Activated naive CD8-positive, alpha-beta T cell (primary cell): Measurements from ENCODE around the gene DNASE2B.

Source experiments
- H3K27ac Mint-ChIP-seq: one replicate; pipeline ENCODE4 v1.8.0; 2021; ENCODE audit warnings: mixed read lengths
- H3K27me3 Mint-ChIP-seq: one replicate; pipeline ENCODE4 v1.8.0; 2021; ENCODE audit warnings: mixed read lengths
- H3K36me3 Mint-ChIP-seq: one replicate; pipeline ENCODE4 v1.8.0; 2021; ENCODE audit warnings: mixed read lengths
- H3K4me1 Mint-ChIP-seq: one replicate; pipeline ENCODE4 v1.8.0; 2021; ENCODE audit warnings: low read depth, mixed read lengths
- H3K4me3 Mint-ChIP-seq: one replicate; pipeline ENCODE4 v1.8.0; 2021; ENCODE audit warnings: mild to moderate bottlenecking, mixed read lengths
- H3K9me3 Mint-ChIP-seq: one replicate; pipeline ENCODE4 v1.8.0; 2021; ENCODE audit warnings: low read depth, mixed read lengths

The DNASE2B gene

DNA sequence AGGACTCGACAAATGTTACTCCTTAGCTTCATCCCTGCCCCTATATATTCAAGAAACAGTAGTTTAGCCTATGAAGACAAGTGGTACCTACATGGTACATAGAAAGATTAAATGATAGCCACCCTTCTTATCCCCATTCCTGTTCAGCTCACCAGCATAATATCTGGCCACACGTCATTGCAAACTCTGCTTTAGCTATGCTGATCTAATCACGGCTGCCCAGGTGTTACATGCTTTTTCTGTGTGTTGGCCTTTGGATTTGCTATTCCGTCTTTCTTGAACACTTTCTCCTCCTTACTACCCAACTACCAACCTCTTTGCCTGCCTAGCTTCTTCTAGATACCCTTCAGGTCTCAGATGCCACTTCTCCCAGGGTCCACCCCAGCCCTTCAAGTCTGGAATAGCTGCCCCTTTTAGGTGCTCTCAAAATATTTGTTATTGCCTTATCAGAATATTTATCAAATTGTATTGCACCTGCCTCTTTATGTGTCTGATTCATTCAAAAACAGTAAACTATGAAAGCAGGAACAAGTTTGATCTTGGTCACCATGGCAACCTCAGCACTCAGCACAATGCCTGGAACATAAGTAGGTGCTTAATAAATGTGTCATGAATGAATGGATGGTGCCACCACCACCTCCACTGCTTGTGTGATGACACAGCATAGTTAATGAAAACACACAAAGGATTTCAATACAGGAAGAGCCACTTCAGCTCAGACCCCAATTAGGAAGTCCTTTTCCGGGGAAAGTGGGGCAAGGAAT is 11.4 kb upstream of the DNASE2B start:
- no peaks in the 10 kb centered on the region for H3K36me3 Mint-ChIP-seq
- H3K27me3 Mint-ChIP-seq: peaks cover 3% of the 10 kb centered on the region
- H3K4me1 Mint-ChIP-seq: no peaks in the 10 kb centered on the region
- no peak overlapping the region for H3K27ac Mint-ChIP-seq
- H3K4me3 Mint-ChIP-seq: no peak overlapping the region
- H3K9me3 Mint-ChIP-seq: no peaks in the 10 kb centered on the region

DNA sequence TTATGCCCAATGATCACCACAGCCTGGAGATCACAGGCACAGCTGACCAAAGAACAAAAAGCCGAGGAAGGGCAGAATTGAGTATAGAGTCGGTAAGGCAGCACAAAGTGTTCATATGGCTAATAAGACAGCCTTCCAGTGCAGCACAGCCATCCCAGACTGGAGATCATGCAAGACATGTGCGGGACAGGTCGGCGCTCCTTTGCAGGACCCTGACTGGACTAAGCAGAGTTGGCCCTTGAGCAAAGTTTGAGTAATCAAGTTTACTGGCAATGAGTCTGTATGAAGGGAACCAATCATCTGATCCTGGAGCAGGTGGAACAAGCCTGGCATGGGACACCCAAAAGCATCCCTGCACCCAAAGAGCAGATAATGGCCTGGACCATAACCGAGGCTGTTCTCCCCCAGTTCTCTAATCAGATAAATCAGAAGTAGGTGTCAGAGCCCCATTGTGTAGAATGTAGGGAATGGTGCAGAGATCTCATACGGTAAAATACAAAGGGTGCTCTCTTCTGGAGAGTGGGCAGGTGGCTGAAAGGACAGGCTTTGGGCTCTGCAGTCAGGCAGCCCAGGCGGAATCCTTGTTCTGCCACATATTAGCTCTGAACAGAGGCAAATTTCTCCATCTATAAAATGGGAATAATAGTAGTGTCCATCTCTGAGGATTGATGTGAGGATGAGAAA is 10.7 kb upstream of the DNASE2B start:
- Mint-ChIP-seq H3K4me3 (no peak overlapping the region), H3K4me1 (no peaks in the 10 kb centered on the region), H3K27ac (no peak overlapping the region), H3K36me3 (no peaks in the 10 kb centered on the region), H3K27me3 (peaks cover 3% of the 10 kb centered on the region), H3K9me3 (no peaks in the 10 kb centered on the region)

DNA sequence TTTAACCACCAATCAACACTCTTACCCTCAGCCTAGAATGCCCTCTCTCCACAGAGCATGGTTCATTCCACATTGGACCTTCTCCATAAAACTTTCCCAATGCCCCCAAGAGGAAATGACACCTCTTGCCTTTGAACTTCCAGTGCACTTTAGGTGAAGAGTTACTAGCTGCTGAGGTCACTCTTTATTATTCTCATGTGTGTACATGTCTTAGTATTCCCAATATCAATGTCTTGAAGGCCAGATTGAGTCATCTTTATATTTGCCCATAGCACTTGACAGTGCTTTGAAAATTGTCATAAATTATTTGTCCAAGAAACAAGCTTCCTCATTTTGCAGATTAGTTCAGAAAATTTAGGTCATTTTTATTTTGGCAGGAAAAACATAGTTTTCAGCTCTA is 8.1 kb upstream of the DNASE2B start:
- Mint-ChIP-seq H3K9me3 (no peaks in the 10 kb centered on the region), H3K4me1 (no peaks in the 10 kb centered on the region), H3K4me3 (no peak overlapping the region)

DNA sequence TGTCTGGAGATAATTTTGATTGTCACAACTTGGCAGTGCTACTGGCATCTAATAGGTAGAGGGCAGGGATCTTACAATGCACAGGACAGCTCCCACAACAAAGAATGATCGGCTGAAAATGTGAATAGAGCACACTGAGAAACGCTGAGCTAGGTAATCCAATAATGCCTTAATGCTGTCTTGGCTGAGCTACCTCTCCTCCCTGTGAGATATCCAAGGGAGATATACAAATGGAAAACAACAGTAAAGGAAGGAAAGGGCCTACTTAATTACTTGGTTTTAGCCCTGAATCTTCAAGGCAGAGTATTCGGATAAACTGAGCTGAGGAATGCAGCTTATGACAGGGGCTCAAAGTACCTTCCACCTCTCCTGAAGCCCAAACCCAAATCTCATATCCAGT is 2.9 kb downstream of the DNASE2B start:
- H3K36me3 Mint-ChIP-seq: no peaks in the 10 kb centered on the region
- H3K9me3 Mint-ChIP-seq: peaks cover 3% of the 10 kb centered on the region
- no peak overlapping the region for H3K27ac Mint-ChIP-seq
- no peak overlapping the region for H3K4me3 Mint-ChIP-seq
- no peaks in the 10 kb centered on the region for H3K4me1 Mint-ChIP-seq
- no peaks in the 10 kb centered on the region for H3K27me3 Mint-ChIP-seq

More for the DNA sequence above, 8.1 kb upstream of the DNASE2B start:
- Mint-ChIP-seq H3K36me3 (no peaks in the 10 kb centered on the region), H3K27ac (no peak overlapping the region), H3K27me3 (no peaks in the 10 kb centered on the region)

DNA sequence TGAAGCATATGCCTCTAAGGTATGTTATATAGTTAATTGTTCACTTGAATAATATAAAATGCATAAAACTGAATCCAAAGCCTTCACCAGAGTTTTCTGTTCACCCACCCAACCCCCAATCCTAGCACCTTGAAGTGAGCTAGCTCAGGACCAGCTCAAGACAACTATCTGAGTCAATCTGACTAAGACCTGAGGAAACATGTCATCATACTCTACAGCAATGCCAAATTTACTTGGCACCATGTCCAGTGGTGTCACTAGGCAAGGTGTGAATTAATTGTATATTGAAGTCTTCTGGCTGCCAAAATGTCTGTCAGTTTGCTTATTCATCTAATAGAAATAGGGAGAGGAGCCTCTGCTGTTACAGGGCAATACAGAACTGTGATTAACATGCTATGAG is 3.8 kb downstream of the DNASE2B start:
- Mint-ChIP-seq H3K9me3 (peaks cover 3% of the 10 kb centered on the region), H3K4me1 (no peaks in the 10 kb centered on the region), H3K27ac (no peak overlapping the region), H3K4me3 (no peak overlapping the region), H3K36me3 (no peaks in the 10 kb centered on the region), H3K27me3 (no peaks in the 10 kb centered on the region)

DNA sequence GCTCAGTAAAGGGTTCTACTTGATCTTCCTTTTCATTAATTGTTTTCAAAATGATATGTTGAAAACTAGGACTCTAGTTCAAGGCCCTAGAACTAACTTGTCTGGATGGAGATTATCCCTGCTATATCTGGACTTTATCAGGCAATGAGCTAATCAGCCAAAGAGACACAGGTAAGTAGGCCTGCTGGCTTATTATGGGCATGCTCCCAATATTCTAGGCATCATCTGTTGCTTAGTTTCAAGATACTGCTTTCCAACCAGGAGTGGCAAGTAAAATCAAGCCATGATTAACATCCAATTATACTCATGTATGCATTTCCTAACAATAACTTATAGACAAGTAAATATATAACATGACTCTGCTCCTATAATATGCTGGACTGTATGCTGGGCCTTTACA is 4.2 kb downstream of the DNASE2B start:
- H3K4me3 Mint-ChIP-seq: no peak overlapping the region
- H3K36me3 Mint-ChIP-seq: no peaks in the 10 kb centered on the region
- H3K4me1 Mint-ChIP-seq: no peaks in the 10 kb centered on the region
- no peak overlapping the region for H3K27ac Mint-ChIP-seq
- no peaks in the 10 kb centered on the region for H3K27me3 Mint-ChIP-seq
- peaks cover 3% of the 10 kb centered on the region for H3K9me3 Mint-ChIP-seq

DNA sequence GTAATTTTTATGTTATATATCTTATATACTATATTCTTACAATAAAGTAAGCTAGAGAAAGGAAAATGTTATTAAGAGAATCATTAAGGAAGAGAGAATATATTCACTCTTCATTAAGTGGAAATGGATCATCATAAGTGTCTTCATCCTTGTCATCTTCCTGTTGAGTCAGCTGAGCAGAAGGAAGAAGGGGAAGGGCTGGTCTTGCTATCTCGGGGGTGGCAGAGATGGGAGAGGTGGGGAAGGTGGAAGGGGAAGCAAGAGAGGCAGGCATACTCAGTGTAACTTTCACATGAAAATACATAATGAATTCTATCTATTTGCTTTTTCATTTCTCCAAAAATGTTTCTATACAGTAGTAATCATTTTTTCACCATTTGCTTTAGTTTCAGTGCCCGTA is 5.1 kb downstream of the DNASE2B start:
- Mint-ChIP-seq H3K4me3 (no peak overlapping the region), H3K27ac (no peak overlapping the region), H3K27me3 (no peaks in the 10 kb centered on the region), H3K4me1 (no peaks in the 10 kb centered on the region), H3K36me3 (no peaks in the 10 kb centered on the region), H3K9me3 (peaks cover 3% of the 10 kb centered on the region)

DNA sequence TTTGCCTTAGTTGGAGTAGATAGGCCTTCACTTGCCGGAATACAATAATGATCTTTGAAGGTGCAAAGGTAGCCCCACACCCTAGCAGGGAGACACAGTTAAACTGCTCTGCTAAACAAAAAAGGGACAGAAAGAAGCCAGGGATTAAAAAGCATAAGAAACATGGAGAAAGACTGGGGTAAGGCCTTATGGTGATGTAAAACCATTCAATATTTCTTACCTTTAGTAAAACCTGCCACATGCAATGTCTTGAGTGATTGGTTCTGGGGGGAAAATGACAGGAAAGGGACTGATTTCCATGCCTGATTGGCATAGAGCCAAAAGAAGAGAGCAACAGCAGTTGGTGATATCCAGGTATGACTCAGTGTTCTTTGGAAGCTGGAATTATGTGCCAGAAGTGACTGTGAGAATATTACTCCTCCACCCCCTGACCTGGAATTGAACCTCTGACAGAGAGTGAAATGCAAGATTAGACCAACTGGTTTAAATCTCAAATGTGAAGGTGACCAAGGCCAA is 8.1 kb downstream of the DNASE2B start:
- Mint-ChIP-seq H3K36me3 (no peaks in the 10 kb centered on the region), H3K4me1 (no peaks in the 10 kb centered on the region), H3K27me3 (no peaks in the 10 kb centered on the region), H3K9me3 (peaks cover 3% of the 10 kb centered on the region), H3K27ac (no peak overlapping the region), H3K4me3 (no peak overlapping the region)

DNA sequence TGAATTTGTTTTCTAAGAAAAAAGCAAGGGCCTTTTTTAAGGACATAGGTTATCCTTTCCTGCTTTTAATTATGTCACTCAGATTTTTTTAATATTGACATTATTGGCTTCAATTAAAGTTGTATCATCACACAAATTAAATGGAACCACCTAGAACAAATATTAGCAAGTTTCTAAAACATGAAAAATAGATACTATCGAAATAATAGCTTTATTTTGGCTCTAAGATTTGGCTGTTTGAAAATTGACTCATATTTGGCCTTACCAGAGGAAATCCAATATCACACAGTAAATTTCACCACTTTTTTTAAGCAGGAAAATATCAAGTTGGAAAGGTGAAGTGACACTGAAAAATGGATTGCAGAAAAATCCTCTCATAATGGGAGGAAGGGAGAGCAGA is 9.2 kb downstream of the DNASE2B start:
- no peaks in the 10 kb centered on the region for H3K36me3 Mint-ChIP-seq
- H3K4me3 Mint-ChIP-seq: no peak overlapping the region
- peaks cover 3% of the 10 kb centered on the region for H3K9me3 Mint-ChIP-seq
- no peaks in the 10 kb centered on the region for H3K4me1 Mint-ChIP-seq
- no peak overlapping the region for H3K27ac Mint-ChIP-seq
- H3K27me3 Mint-ChIP-seq: no peaks in the 10 kb centered on the region

DNA sequence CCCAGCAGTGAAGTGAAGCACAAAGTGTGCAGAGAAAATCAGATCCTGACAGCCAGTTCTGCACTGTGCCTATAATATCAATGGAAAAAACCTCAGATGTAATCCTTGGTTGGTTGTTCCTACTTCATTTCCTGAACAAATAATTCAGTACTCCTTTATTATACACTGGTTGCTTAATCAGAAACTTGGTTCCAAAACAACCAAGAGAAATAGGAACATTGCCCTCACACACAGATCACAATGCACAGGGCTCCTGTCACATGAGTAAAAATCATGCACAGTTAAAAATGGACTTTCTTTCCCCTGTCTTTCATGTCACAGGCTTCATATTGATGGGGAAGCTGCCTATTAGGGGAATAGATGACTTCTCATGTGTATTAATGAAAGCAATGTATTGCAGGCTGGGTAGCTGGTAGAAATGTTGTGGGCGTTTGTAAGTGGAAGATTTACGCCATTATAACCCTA is 9.7 kb downstream of the DNASE2B start:
- H3K4me3 Mint-ChIP-seq: no peak overlapping the region
- peaks cover 3% of the 10 kb centered on the region for H3K9me3 Mint-ChIP-seq
- no peaks in the 10 kb centered on the region for H3K4me1 Mint-ChIP-seq
- no peaks in the 10 kb centered on the region for H3K27me3 Mint-ChIP-seq
- H3K27ac Mint-ChIP-seq: no peak overlapping the region
- no peaks in the 10 kb centered on the region for H3K36me3 Mint-ChIP-seq

DNA sequence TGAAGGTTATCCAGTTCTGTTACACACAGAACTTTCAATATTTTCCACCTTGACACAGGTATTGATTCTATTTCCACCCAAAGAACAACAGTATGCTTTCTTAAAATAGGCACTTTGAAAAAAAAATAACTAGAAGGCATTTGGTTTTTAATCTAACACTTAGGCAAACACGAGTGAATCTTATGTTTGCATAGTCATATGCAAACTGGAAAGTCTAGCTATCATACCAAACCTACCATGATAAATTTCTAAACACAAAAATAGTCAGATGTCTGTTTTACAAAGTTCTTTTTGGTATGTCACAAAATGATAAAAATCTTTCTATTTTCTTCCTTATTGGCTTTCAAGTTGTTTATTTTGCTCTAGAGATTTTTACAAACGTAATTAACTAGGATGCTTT is 11.6 kb downstream of the DNASE2B start:
- Mint-ChIP-seq H3K27ac (no peak overlapping the region), H3K9me3 (peaks cover 3% of the 10 kb centered on the region), H3K4me1 (no peaks in the 10 kb centered on the region), H3K36me3 (no peaks in the 10 kb centered on the region), H3K27me3 (no peaks in the 10 kb centered on the region), H3K4me3 (no peak overlapping the region)

DNA sequence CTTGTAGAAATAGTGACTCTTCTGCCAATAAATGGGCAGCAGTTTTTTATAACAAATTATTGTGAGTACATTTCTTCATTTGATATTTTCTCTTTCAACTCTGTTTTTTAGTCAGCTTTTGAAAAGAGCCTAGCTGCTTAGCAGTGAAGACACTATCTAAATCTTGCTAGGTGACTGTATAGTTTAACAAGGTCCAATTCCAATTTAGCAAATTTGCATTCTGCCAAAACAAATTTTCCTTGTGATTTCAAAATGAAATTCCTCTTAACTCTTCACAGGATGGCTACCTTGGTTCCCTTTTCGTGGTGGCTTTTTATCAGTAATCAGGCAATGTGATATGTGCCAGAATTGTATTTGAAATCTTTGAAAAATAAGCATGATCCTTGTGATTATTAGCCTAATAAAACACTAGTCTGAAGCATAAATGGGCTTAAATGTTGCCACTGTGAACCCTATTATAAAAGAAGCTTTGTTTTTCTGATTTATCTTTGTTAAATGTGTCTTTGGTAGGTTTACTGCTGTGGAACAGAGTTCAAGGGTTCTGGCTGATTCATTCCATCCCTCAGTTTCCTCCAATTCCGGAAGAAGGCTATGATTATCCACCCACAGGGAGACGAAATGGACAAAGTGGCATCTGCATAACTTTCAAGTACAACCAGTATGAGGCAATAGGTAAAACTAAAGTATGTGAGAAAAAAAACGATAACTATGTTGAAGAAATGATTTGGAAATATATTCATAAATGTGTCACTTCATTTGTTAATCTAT is 12.2 kb downstream of the DNASE2B start:
- Mint-ChIP-seq H3K4me1 (no peaks in the 10 kb centered on the region), H3K4me3 (no peak overlapping the region), H3K9me3 (no peaks in the 10 kb centered on the region), H3K27ac (no peak overlapping the region), H3K27me3 (no peaks in the 10 kb centered on the region), H3K36me3 (no peaks in the 10 kb centered on the region)

DNA sequence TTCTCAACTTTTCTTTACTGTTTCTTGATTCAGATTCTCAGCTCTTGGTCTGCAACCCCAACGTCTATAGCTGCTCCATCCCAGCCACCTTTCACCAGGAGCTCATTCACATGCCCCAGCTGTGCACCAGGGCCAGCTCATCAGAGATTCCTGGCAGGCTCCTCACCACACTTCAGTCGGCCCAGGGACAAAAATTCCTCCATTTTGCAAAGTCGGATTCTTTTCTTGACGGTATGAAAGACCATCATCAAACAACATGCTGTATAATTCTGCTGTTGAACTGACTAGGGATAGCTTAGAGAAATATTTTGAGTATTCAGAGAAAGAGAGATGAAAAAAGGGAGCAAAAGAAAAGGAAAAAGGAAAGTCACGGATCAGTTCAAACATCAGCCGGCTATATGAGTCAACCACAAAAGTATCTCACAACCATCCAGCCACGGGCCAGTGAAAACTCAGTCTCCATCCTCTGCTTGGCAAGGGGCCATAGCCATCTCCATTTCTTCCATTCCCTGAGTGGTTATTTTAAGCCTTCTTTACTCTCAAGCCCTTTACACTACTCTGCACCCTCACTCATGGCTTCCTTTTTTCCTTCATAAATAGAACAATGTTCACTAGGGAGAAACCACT is 14.1 kb downstream of the DNASE2B start:
- H3K27ac Mint-ChIP-seq: no peak overlapping the region
- no peaks in the 10 kb centered on the region for H3K4me1 Mint-ChIP-seq
- no peaks in the 10 kb centered on the region for H3K27me3 Mint-ChIP-seq
- no peak overlapping the region for H3K4me3 Mint-ChIP-seq
- peaks cover under 1% of the 10 kb centered on the region for H3K9me3 Mint-ChIP-seq
- H3K36me3 Mint-ChIP-seq: no peaks in the 10 kb centered on the region

DNA sequence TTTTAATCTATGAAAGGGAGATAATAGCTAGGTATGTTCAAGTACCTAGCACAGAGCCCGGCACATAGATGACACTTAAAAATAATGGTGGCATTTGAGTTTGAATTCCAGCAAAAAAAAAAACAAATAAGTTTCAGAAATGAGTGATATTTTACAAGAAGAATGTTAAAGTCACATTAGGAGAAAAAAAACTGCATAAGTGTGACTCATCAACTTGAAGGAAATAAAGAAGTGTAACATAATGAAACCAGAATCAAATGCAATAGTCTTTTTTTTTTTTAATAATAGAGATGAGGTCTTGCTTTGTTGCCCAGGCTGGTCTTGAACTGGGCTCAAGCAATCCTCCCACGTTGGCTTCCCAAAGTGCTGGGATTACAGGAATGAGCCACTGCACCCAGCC is 17.1 kb downstream of the DNASE2B start:
- H3K36me3 Mint-ChIP-seq: peaks cover 2% of the 10 kb centered on the region
- H3K27ac Mint-ChIP-seq: no peak overlapping the region
- no peak overlapping the region for H3K4me3 Mint-ChIP-seq
- peaks cover 5% of the 10 kb centered on the region for H3K9me3 Mint-ChIP-seq
- H3K27me3 Mint-ChIP-seq: peaks cover 3% of the 10 kb centered on the region
- H3K4me1 Mint-ChIP-seq: no peaks in the 10 kb centered on the region

DNA sequence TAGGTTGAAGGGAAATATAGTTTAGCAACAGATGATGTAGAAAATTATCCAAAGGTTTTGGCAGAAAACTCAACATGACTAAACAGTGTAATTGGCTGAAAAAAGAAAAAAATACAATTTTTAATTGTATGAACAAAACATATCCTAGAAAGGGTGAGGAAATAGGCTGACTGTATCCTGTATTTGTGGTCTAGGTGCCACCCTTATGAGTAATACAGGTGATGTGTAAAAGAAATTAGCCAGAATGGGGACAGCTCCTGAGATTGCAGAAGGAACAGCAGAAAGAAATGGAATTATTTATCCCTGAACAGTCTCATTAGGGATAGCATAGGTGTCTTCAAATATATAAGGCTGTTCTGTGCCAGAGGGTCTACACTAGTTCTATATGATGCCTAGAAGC is 24.6 kb downstream of the DNASE2B start:
- Mint-ChIP-seq H3K4me1 (no peaks in the 10 kb centered on the region), H3K4me3 (no peak overlapping the region), H3K9me3 (no peaks in the 10 kb centered on the region), H3K27ac (no peak overlapping the region), H3K27me3 (peaks cover 6% of the 10 kb centered on the region), H3K36me3 (peaks cover 2% of the 10 kb centered on the region)
